Transverse colon (tissue), 4 donors: ENCODE measurements around the gene ARMS2.

Experiments
- EP300 ChIP-seq: sonication (generic); formaldehyde crosslinking; IDR thresholded peaks from one replicate; pipeline ENCODE4 v1.6.1; 2017; ENCODE audit warnings: antibody characterized with exemption, low read depth
- POLR2A ChIP-seq: fragments of 450-650 bp; IDR thresholded peaks from one replicate; pipeline ENCODE4 v1.6.1; 2016; ENCODE audit warnings: antibody characterized with exemption, mild to moderate bottlenecking, moderate library complexity
- POLR2AphosphoS5 ChIP-seq, 3 donors: sonication (generic); formaldehyde crosslinking; IDR thresholded peaks; one replicate each; pipeline ENCODE4 v1.6.1; 2016; ENCODE audit warnings: antibody characterized with exemption in 3 of 3
- TF ChIP-seq, protein P1 (sequence below), 5 experiments: fragments of 200-600 bp in 3 of 5; fragments of 450-650 bp in 2 of 5; sonication (generic) in 3 of 5; IDR thresholded peaks; 1 replicate in 2 of 5; 2 replicates in 3 of 5; pipeline ENCODE4 v1.5.1; 2016 to 2017; ENCODE audit warnings: antibody characterized with exemption in 5 of 5, inconsistent platforms in 3 of 5, mild to moderate bottlenecking in 2 of 5, moderate library complexity in 1 of 5

GRCh38 chr10:122494833-122495232 is 40.4 kb downstream of the ARMS2 start:
- TF ChIP-seq, protein P1, sequence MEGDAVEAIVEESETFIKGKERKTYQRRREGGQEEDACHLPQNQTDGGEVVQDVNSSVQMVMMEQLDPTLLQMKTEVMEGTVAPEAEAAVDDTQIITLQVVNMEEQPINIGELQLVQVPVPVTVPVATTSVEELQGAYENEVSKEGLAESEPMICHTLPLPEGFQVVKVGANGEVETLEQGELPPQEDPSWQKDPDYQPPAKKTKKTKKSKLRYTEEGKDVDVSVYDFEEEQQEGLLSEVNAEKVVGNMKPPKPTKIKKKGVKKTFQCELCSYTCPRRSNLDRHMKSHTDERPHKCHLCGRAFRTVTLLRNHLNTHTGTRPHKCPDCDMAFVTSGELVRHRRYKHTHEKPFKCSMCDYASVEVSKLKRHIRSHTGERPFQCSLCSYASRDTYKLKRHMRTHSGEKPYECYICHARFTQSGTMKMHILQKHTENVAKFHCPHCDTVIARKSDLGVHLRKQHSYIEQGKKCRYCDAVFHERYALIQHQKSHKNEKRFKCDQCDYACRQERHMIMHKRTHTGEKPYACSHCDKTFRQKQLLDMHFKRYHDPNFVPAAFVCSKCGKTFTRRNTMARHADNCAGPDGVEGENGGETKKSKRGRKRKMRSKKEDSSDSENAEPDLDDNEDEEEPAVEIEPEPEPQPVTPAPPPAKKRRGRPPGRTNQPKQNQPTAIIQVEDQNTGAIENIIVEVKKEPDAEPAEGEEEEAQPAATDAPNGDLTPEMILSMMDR (IDR thresholded peaks at IDR 0.05) = no peak
- TF ChIP-seq POLR2A (no peak), POLR2AphosphoS5 (IDR thresholded peaks at IDR 0.05) (no peak), EP300 (no peak)
